Large intestine (tissue), 3 donors: Measurements from ENCODE around the gene CCDC112. TPM values are rescaled to one million over a fixed set of nuclear protein-coding genes. Genes with fewer than 3 reads are reported as not detected.

Source experiments
- DNase-seq, 2 donors: peaks; one replicate each; pipeline versions ENCODE4 v3.0.0 to v3.0.0-alpha.2; 2013
- H3K27ac ChIP-seq: one replicate; pipeline ENCODE4 v1.5.1; 2013; ENCODE audit warnings: low read length
- H3K27me3 ChIP-seq: 2 replicates; pipeline ENCODE4 v1.6.1; 2013; ENCODE audit warnings: low read length; ENCODE audit not compliant: control insufficient read depth, insufficient read depth
- H3K36me3 ChIP-seq: 2 replicates; pipeline ENCODE4 v1.6.1; 2013; ENCODE audit warnings: low read length; ENCODE audit not compliant: control insufficient read depth, insufficient read depth
- H3K4me1 ChIP-seq: one replicate; pipeline ENCODE4 v1.6.1; 2013; ENCODE audit warnings: low read length; ENCODE audit not compliant: control insufficient read depth, insufficient read depth
- H3K4me3 ChIP-seq: one replicate; pipeline ENCODE4 v1.5.1; 2013; ENCODE audit warnings: low read length
- H3K9me3 ChIP-seq: one replicate; pipeline ENCODE4 v1.6.1; 2013; ENCODE audit warnings: mild to moderate bottlenecking, low read depth, low read length, moderate library complexity; ENCODE audit not compliant: control insufficient read depth
- WGBS: methylation state at CpG from one replicate; pipeline ENCODE4 v1.1.5; 2013; ENCODE audit warnings: low lambda C conversion rate; ENCODE audit not compliant: insufficient coverage; 5-methylcytosine and 5-hydroxymethylcytosine counted together
- polyA plus RNA-seq: library from polyadenylated mRNA; unstranded; fragments of 120-200 nt; gene quantifications from one replicate; pipeline ENCODE4 v1.2.1, GENCODE V29; 2013

The CCDC112 gene
- polyA plus RNA-seq, 1 donor: 8.2 TPM

DNA sequence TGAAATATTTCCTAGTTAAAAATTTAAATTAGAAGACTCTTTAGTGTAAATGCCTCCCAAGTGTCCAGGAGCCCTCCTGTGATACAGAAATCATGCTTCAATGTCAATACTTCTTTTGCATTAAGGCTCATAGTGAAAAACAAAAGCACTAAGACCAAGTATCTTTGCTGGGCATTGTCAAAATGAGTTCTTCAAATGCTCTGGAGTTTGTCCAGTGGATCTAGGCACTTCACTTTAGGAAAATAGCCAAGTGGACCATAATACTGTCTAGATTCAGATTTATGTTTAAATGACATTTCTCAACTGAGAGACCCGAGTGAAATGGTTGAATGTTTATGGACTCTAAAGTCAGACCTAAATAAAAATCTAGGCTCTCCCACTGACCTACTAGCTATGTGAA, 21.3 kb upstream of the CCDC112 start:
- Histone ChIP-seq H3K27ac (no peak overlapping the region), H3K4me1 (no peaks in the 10 kb centered on the region), H3K9me3 (no peaks in the 10 kb centered on the region), H3K4me3 (no peak overlapping the region), H3K36me3 (no peaks in the 10 kb centered on the region), H3K27me3 (no peaks in the 10 kb centered on the region)
- DNase-seq: no peak
- WGBS: no CpG with 5 or more reads among the region's 1 CpG

DNA sequence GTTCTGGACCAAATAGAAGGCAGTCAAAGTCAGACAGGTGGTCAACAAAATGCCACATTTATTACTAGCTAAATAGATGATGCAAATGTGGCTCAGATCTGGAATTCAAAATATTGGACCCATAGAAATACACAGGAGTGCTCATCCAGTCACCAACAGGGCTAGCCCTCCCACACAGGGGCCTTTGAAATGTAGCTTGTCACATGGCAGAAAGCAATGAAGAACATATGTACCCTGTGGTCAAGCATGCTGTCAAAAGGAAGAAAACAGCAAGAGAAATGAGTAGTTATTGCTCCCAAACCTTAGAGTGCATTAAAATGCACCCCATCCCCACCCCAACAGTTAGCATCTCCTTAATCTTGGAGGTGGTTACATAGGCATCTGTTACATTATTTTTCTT, 20.9 kb upstream of the CCDC112 start:
- no peaks in the 10 kb centered on the region for H3K36me3 ChIP-seq
- no peak overlapping the region for H3K4me3 ChIP-seq
- H3K4me1 ChIP-seq: no peaks in the 10 kb centered on the region
- peaks cover 2% of the 10 kb centered on the region for H3K27me3 ChIP-seq
- no peaks in the 10 kb centered on the region for H3K9me3 ChIP-seq
- no peak for DNase-seq
- H3K27ac ChIP-seq: no peak overlapping the region

DNA sequence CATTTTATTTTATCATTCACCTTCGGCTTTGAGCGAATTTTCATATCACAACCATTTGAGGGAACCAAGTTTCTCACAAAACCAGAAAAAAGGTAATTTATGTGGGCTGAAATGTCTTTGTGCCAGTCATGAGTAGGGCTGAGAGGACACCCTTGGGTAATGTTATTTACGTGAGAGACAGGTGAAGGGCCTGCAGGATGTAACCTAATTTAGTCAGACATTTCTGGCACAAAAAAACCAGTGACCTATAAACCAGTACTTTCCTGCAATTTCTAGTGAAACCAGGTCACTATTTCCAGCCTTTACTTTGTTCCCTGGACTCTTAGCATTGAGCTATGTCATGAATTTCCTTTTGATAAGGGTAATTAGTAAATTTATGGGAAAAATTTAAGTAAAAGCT, 17.2 kb upstream of the CCDC112 start:
- H3K4me1 ChIP-seq: no peaks in the 10 kb centered on the region
- no peaks in the 10 kb centered on the region for H3K9me3 ChIP-seq
- H3K27me3 ChIP-seq: peaks cover 2% of the 10 kb centered on the region
- H3K36me3 ChIP-seq: no peaks in the 10 kb centered on the region
- H3K4me3 ChIP-seq: no peak overlapping the region
- WGBS: 92% methylated on average over 2 of the region's 3 CpGs
- DNase-seq: no peak
- no peak overlapping the region for H3K27ac ChIP-seq

DNA sequence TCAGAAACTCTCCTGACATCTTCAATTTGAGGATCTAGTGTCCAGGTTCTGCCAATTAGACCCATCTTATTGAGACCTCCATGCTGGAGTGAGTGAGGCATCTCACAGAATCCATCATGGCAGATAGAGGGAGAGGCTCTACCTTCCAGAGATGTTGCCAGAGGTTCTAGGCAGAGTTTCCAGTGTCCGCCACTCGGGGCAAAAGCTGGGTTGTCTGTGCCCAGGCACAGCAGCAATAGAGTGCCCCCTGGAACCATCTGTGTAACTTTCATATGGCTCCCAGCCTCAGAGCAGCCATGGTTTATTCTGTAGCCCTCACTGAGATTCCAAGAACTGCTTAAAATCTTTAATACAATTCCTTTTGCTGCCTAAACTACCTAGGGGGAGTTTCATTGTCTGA, 16.6 kb upstream of the CCDC112 start:
- no peaks in the 10 kb centered on the region for H3K36me3 ChIP-seq
- WGBS: no CpG with 5 or more reads among the region's 2 CpGs
- H3K27me3 ChIP-seq: peaks cover 2% of the 10 kb centered on the region
- H3K4me3 ChIP-seq: no peak overlapping the region
- no peak for DNase-seq
- H3K4me1 ChIP-seq: no peaks in the 10 kb centered on the region
- no peak overlapping the region for H3K27ac ChIP-seq
- H3K9me3 ChIP-seq: no peaks in the 10 kb centered on the region

DNA sequence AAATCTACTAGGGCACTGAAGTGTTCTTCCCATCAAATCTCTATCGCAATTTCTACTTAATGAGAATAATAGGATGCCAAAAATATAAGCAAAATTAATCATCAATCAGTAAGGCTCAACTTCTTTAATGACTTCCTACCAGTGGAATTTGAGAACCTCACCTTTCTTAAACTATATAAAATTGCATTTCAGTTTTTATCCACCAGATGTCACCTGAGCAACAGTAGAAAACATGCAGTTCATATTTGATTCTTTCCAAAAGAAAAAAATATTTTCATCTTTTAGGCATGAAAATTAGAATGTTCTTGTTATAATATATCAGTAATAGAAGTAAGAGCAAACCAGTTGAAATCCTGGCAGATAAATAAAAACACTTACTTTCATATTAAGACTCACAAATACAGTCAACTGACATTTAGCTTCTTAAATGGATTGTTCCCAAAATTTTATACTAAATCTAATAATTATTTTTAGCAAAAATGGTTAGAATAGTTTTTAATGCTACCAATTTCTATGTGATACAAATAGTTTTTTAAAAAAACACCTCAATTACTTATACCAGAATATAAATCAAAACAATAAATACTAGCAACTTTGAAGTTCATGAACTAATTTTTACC, 13.4 kb upstream of the CCDC112 start:
- peaks cover 2% of the 10 kb centered on the region for H3K27me3 ChIP-seq
- no peaks in the 10 kb centered on the region for H3K9me3 ChIP-seq
- 43% methylated on average over 1 of the region's 1 CpG for WGBS
- no peaks in the 10 kb centered on the region for H3K36me3 ChIP-seq
- no peaks in the 10 kb centered on the region for H3K4me1 ChIP-seq
- no peak overlapping the region for H3K27ac ChIP-seq
- no peak overlapping the region for H3K4me3 ChIP-seq
- DNase-seq: no peak

DNA sequence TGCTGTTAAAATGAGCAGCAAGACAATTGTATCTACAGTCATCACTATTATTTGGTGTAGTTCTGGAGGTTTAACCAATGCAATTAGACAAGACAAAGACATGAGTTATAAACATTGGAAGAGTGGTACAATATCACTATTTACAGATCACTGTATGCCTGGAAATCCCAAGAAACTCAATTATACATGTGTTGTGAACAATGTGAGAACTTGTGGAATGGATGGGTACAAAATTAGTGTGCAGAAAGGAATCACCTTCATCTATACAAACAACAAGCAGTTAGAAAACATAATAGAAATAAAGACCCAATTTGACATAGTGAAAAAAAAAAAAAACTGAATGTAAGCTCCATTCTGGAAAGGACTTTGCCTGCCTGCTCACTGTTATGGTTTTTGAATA, 12.4 kb upstream of the CCDC112 start:
- Histone ChIP-seq H3K4me3 (no peak overlapping the region), H3K27me3 (peaks cover 2% of the 10 kb centered on the region), H3K4me1 (no peaks in the 10 kb centered on the region), H3K36me3 (no peaks in the 10 kb centered on the region), H3K27ac (no peak overlapping the region), H3K9me3 (no peaks in the 10 kb centered on the region)
- DNase-seq: no peak

DNA sequence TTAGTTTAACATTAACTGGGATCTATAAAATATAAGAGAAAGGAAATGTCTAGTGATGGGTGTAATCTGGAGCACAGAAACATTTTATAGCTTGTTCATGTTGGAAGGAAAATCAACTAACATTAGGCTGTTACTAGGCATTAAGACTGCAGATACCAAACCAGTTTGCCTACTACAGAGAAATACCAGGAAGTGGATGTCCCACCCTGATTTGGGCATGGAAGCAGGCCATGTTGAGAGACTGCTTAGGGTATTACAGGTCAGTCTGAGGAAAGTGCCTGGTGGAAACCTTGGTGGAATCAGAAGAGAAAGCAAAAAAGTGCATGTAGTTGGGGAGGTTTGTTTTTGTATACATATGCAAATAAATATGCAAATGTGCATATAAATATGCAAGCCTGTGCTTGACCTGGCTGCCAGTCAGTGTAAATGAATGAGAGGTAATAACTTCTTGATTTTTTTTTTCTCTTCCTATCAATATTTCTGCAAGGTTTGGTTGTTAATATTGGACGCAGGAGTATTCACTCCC, 9.6 kb upstream of the CCDC112 start:
- no peak overlapping the region for H3K27ac ChIP-seq
- WGBS: no CpG with 5 or more reads among the region's 1 CpG
- peak in 1 of 2 donors; percentile 49 for DNase-seq
- no peaks in the 10 kb centered on the region for H3K9me3 ChIP-seq
- H3K27me3 ChIP-seq: no peaks in the 10 kb centered on the region
- H3K4me3 ChIP-seq: no peak overlapping the region
- H3K4me1 ChIP-seq: no peaks in the 10 kb centered on the region
- H3K36me3 ChIP-seq: no peaks in the 10 kb centered on the region

DNA sequence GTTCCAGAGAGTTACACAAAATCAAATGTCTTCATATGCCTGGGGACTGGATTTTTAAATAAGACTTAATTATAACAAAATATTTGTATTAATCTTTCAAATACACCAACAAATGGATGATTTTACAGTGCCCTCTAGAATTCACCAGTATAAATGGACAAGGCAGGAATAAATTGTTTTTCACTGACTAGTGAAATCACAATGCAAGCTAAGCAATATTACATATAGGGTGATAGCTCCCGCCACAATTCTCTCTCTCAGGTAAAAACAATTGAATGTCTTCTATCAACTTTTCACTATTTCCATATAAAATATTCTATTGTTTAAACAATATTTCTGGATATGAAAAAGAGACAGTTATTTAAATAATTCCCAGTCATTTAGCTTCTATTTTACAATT, 8.0 kb upstream of the CCDC112 start:
- no CpG with 5 or more reads among the region's 1 CpG for WGBS
- DNase-seq: no peak

DNA sequence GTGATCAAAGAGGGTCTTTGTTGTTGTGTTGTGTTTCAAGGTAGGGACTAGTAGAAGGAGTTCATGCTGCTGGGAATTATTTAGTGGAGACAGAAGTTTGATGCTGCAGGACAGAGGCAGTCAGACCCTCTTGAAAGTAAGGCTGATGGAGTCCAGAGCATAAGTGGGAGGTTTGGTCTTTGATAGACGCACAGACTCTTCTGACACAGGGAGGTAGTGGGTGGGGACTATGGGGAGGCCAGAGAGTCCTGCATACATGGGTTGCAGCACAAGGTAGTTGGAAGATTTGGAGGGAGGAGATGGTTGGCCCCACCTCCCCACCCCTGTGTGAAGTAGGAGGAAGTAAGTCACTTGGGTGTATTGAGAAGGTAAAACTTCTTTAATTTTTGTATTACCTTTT, 2.4 kb upstream of the CCDC112 start:
- no CpG with 5 or more reads among the region's 1 CpG for WGBS
- Histone ChIP-seq H3K27ac (no peak overlapping the region), H3K36me3 (no peaks in the 10 kb centered on the region), H3K4me3 (no peak overlapping the region), H3K4me1 (no peaks in the 10 kb centered on the region), H3K27me3 (no peaks in the 10 kb centered on the region), H3K9me3 (no peaks in the 10 kb centered on the region)
- no peak for DNase-seq

More for the DNA sequence above, 8.0 kb upstream of the CCDC112 start:
- H3K4me1 ChIP-seq: no peaks in the 10 kb centered on the region
- no peaks in the 10 kb centered on the region for H3K36me3 ChIP-seq
- H3K4me3 ChIP-seq: no peak overlapping the region
- no peaks in the 10 kb centered on the region for H3K9me3 ChIP-seq
- no peak overlapping the region for H3K27ac ChIP-seq
- H3K27me3 ChIP-seq: no peaks in the 10 kb centered on the region

DNA sequence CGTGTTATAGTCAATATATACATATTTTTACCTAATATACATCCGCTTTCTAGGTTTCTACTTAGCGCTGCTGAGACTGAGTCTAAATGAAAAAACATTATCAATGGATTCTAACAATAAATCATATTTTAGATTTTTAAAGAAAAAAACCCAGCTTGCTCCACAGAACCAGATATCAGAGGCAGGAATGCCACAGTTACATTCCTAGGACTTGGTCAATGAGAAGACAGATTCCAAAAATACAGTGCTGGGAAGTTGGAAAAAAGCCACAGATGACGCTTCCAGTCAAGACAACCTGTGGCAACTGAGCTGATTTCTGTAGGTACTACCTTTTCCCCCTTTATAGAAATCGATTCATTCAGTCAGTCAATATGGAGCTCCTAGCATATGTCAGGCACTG, 577 bp upstream of the CCDC112 start:
- Histone ChIP-seq H3K27ac (no peak overlapping the region), H3K4me3 (no peak overlapping the region)

DNA sequence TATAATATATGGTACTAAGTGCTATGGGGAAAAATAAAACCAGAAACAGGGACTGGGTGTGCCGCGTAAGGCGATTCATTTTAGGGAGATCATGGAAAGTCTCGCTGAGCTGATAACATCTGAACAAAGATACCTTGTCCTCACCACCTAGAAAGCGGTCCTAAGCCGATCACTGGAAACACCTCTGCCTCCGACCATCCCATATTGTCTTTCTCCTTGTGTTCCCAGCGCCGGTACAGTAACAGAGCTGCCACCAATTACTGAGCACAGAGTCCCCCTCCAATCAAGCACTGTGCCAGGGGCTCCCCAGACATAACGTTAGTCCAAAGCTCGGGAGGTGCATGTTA, 704 bp downstream of the CCDC112 start:
- Histone ChIP-seq H3K4me3 (peak overlapping the region; percentile 46), H3K4me1 (no peaks in the 10 kb centered on the region), H3K27me3 (no peaks in the 10 kb centered on the region), H3K27ac (no peak overlapping the region), H3K36me3 (no peaks in the 10 kb centered on the region), H3K9me3 (no peaks in the 10 kb centered on the region)
- DNase-seq: no peak
- WGBS: 0% methylated on average over 1 of the region's 11 CpGs

More for the DNA sequence above, 577 bp upstream of the CCDC112 start:
- Histone ChIP-seq H3K4me1 (no peaks in the 10 kb centered on the region), H3K27me3 (no peaks in the 10 kb centered on the region), H3K9me3 (no peaks in the 10 kb centered on the region), H3K36me3 (no peaks in the 10 kb centered on the region)
- DNase-seq: no peak
- 14% methylated on average over 1 of the region's 5 CpGs for WGBS
